ENCODE results near the gene PRSS35.

PRSS35 gene

DNA sequence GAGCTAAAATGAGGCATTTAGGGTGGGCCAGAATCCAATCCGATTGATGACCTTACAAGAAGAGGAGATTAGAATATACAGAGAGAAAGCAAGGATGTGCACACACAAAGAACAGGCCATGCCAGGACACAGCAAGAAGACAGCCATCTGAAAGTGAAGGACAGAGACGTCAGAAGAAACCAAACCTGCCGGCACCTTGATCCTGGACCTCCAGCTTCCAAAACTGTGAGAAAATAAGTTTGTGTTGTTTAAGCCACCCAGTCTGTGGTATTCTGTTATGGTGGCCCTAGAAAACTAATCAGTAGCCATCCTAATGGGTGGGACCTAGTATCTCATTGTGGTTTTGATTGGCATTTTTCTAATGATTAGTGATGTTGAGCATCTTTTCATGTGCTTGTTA lies 41.7 kb upstream of the PRSS35 start:
- no peaks in the 10 kb centered on the region for H3K27me3 ChIP-seq (ENCODE audit: insufficient read depth, low read length, poor library complexity, severe bottlenecking)
- no peak overlapping the region for H3K4me3 ChIP-seq (ENCODE audit: low read length, poor library complexity, severe bottlenecking)
- no peaks in the 10 kb centered on the region for H3K36me3 ChIP-seq (ENCODE audit: insufficient read depth, low read length)
- H3K4me1 ChIP-seq (ENCODE audit: insufficient read depth, low read length, poor library complexity, severe bottlenecking): no peaks in the 10 kb centered on the region
- H3K9me2 ChIP-seq (replicated peaks; ENCODE audit: low read depth, low read length): no peaks in the 10 kb centered on the region
- H2AFZ ChIP-seq (ENCODE audit: low read length): no peak overlapping the region
- no peak overlapping the region for H3K4me2 ChIP-seq (ENCODE audit: low read depth, low read length, poor library complexity, severe bottlenecking)
- H3K9ac ChIP-seq (ENCODE audit: low read depth, low read length, poor library complexity, severe bottlenecking): no peak overlapping the region
- no peaks in the 10 kb centered on the region for H3F3A ChIP-seq (ENCODE audit: low read depth)
- no peaks in the 10 kb centered on the region for H4K20me1 ChIP-seq (ENCODE audit: insufficient read depth, low read length, poor library complexity, severe bottlenecking)
- no peaks in the 10 kb centered on the region for H3K79me2 ChIP-seq (ENCODE audit: insufficient read depth, low read length)
- no peaks in the 10 kb centered on the region for H3K9me3 ChIP-seq (ENCODE audit: insufficient read depth, low read depth, low read length)
- TF ChIP-seq EZH2phosphoT487 (IDR thresholded peaks at IDR 0.05; ENCODE audit: borderline replicate concordance): no peak
- TF ChIP-seq, protein P1, sequence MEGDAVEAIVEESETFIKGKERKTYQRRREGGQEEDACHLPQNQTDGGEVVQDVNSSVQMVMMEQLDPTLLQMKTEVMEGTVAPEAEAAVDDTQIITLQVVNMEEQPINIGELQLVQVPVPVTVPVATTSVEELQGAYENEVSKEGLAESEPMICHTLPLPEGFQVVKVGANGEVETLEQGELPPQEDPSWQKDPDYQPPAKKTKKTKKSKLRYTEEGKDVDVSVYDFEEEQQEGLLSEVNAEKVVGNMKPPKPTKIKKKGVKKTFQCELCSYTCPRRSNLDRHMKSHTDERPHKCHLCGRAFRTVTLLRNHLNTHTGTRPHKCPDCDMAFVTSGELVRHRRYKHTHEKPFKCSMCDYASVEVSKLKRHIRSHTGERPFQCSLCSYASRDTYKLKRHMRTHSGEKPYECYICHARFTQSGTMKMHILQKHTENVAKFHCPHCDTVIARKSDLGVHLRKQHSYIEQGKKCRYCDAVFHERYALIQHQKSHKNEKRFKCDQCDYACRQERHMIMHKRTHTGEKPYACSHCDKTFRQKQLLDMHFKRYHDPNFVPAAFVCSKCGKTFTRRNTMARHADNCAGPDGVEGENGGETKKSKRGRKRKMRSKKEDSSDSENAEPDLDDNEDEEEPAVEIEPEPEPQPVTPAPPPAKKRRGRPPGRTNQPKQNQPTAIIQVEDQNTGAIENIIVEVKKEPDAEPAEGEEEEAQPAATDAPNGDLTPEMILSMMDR (conservative IDR thresholded peaks at IDR 0.05; ENCODE audit: low read length): no peak

DNA sequence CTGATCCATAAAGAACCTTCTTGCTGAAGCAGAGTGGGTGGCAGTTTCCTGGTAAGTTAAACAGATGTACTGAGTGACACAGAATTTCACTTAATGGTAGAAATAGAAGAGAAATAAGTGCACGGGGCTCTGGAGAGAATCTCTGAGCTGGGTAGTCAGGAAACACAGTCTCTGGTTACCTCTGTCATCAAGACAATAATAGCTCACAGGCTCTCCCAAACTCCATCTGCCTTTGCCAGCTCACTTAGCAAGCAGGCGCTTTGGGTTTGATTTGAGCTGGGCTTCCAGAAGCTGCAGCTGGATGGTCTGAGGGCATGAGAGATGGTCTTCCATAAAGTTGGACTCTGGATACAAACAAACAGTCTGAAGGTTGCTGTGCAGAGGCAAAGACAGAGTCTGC lies 39.6 kb upstream of the PRSS35 start:
- no peaks in the 10 kb centered on the region for H3K9me3 ChIP-seq (ENCODE audit: insufficient read depth, low read depth, low read length)
- no peak overlapping the region for H3K4me2 ChIP-seq (ENCODE audit: low read depth, low read length, poor library complexity, severe bottlenecking)
- H2AFZ ChIP-seq (ENCODE audit: low read length): no peak overlapping the region
- no peaks in the 10 kb centered on the region for H3K4me1 ChIP-seq (ENCODE audit: insufficient read depth, low read length, poor library complexity, severe bottlenecking)
- no peak overlapping the region for H3K9ac ChIP-seq (ENCODE audit: low read depth, low read length, poor library complexity, severe bottlenecking)
- H3F3A ChIP-seq (ENCODE audit: low read depth): no peaks in the 10 kb centered on the region
- H3K27me3 ChIP-seq (ENCODE audit: insufficient read depth, low read length, poor library complexity, severe bottlenecking): no peaks in the 10 kb centered on the region
- H3K79me2 ChIP-seq (ENCODE audit: insufficient read depth, low read length): no peaks in the 10 kb centered on the region
- H3K9me2 ChIP-seq (replicated peaks; ENCODE audit: low read depth, low read length): no peaks in the 10 kb centered on the region
- H3K4me3 ChIP-seq (ENCODE audit: low read length, poor library complexity, severe bottlenecking): no peak overlapping the region
- no peak for TF ChIP-seq EZH2phosphoT487 (IDR thresholded peaks at IDR 0.05; ENCODE audit: borderline replicate concordance)
- TF ChIP-seq, protein P1 (conservative IDR thresholded peaks at IDR 0.05; ENCODE audit: low read length): no peak
- H4K20me1 ChIP-seq (ENCODE audit: insufficient read depth, low read length, poor library complexity, severe bottlenecking): no peaks in the 10 kb centered on the region
- H3K36me3 ChIP-seq (ENCODE audit: insufficient read depth, low read length): no peaks in the 10 kb centered on the region

DNA sequence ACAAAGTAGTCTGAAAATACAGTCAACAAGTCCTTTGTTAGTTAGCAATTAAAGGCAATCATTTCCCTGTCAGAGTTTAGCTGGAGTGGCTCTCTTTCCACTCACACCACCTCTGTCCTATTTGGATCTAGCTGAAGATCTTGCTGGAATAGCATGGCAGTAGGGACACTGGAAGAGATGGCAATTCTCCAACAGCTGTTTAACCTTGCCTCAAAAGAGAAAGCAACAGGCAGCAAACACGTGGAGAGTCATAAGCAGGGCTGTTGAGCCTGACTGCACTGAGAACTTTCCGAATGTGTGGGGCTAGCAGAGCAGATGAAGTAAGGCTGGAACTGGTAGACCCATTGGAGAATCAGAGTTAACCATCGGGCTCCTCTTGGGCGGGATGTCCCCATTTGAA lies 38.0 kb upstream of the PRSS35 start:
- no peaks in the 10 kb centered on the region for H3K9me3 ChIP-seq (ENCODE audit: insufficient read depth, low read depth, low read length)
- H3K79me2 ChIP-seq (ENCODE audit: insufficient read depth, low read length): no peaks in the 10 kb centered on the region
- H3K9ac ChIP-seq (ENCODE audit: low read depth, low read length, poor library complexity, severe bottlenecking): no peak overlapping the region
- H2AFZ ChIP-seq (ENCODE audit: low read length): no peak overlapping the region
- no peaks in the 10 kb centered on the region for H3K4me1 ChIP-seq (ENCODE audit: insufficient read depth, low read length, poor library complexity, severe bottlenecking)
- no peaks in the 10 kb centered on the region for H4K20me1 ChIP-seq (ENCODE audit: insufficient read depth, low read length, poor library complexity, severe bottlenecking)
- H3K9me2 ChIP-seq (replicated peaks; ENCODE audit: low read depth, low read length): no peaks in the 10 kb centered on the region
- no peak for TF ChIP-seq EZH2phosphoT487 (IDR thresholded peaks at IDR 0.05; ENCODE audit: borderline replicate concordance)
- TF ChIP-seq, protein P1 (conservative IDR thresholded peaks at IDR 0.05; ENCODE audit: low read length): no peak
- no peaks in the 10 kb centered on the region for H3F3A ChIP-seq (ENCODE audit: low read depth)
- H3K4me3 ChIP-seq (ENCODE audit: low read length, poor library complexity, severe bottlenecking): no peak overlapping the region
- H3K4me2 ChIP-seq (ENCODE audit: low read depth, low read length, poor library complexity, severe bottlenecking): no peak overlapping the region
- no peaks in the 10 kb centered on the region for H3K27me3 ChIP-seq (ENCODE audit: insufficient read depth, low read length, poor library complexity, severe bottlenecking)
- no peaks in the 10 kb centered on the region for H3K36me3 ChIP-seq (ENCODE audit: insufficient read depth, low read length)

Data from Loucy (cell line).